ENCODE results near the gene MYO5A. TPM values are rescaled to one million over a fixed set of nuclear protein-coding genes. Genes with fewer than 3 reads are reported as not detected.

MYO5A gene
- total and polyA plus RNA-seq, 9 of the 15 experiments (the other 6 are each of a cell fraction or from before 2014, with no cell fraction given): 0.03 to 0.82 (median 0.40) TPM

DNA sequence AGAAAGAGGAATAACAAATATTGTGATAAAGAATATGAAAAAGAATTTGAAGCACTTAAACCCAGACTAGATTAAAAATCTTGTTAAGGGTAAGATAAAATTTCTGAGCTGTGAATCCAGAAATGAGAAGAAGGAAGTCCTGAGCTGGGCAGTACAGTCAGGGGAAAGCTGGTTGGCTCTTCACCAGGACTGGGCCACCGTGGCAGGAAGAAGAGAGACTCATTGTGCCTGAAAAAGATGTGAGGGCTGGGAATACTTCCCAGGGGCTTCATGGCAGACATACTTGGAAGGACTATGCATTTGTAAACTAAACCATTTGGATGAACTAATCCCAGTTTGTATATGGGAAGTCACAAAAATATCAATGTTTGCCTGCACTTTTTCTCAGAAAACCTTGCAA is 204.6 kb downstream of the MYO5A start (continued):
- TF ChIP-seq, protein P1, sequence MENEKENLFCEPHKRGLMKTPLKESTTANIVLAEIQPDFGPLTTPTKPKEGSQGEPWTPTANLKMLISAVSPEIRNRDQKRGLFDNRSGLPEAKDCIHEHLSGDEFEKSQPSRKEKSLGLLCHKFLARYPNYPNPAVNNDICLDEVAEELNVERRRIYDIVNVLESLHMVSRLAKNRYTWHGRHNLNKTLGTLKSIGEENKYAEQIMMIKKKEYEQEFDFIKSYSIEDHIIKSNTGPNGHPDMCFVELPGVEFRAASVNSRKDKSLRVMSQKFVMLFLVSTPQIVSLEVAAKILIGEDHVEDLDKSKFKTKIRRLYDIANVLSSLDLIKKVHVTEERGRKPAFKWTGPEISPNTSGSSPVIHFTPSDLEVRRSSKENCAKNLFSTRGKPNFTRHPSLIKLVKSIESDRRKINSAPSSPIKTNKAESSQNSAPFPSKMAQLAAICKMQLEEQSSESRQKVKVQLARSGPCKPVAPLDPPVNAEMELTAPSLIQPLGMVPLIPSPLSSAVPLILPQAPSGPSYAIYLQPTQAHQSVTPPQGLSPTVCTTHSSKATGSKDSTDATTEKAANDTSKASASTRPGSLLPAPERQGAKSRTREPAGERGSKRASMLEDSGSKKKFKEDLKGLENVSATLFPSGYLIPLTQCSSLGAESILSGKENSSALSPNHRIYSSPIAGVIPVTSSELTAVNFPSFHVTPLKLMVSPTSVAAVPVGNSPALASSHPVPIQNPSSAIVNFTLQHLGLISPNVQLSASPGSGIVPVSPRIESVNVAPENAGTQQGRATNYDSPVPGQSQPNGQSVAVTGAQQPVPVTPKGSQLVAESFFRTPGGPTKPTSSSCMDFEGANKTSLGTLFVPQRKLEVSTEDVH (IDR thresholded peaks at IDR 0.05; ENCODE audit: low read depth, partially characterized antibody): no peak
- no peak for TF ChIP-seq JUND (IDR thresholded peaks at IDR 0.05; ENCODE audit: borderline replicate concordance, low read depth, low read length)
- no peak for TF ChIP-seq JUND (tag; IDR thresholded peaks at IDR 0.05; ENCODE audit: borderline replicate concordance, low read depth, low read length)
- no peak for TF ChIP-seq ZNF696 (CRISPR knock-in tag; conservative IDR thresholded peaks at IDR 0.05)
- TF ChIP-seq CCNT2 (IDR thresholded peaks at IDR 0.05; ENCODE audit: borderline replicate concordance, extremely low read depth, insufficient read length, low read depth, low read length): no peak
- TF ChIP-seq CBFA2T3 (IDR thresholded peaks at IDR 0.05): no peak

DNA sequence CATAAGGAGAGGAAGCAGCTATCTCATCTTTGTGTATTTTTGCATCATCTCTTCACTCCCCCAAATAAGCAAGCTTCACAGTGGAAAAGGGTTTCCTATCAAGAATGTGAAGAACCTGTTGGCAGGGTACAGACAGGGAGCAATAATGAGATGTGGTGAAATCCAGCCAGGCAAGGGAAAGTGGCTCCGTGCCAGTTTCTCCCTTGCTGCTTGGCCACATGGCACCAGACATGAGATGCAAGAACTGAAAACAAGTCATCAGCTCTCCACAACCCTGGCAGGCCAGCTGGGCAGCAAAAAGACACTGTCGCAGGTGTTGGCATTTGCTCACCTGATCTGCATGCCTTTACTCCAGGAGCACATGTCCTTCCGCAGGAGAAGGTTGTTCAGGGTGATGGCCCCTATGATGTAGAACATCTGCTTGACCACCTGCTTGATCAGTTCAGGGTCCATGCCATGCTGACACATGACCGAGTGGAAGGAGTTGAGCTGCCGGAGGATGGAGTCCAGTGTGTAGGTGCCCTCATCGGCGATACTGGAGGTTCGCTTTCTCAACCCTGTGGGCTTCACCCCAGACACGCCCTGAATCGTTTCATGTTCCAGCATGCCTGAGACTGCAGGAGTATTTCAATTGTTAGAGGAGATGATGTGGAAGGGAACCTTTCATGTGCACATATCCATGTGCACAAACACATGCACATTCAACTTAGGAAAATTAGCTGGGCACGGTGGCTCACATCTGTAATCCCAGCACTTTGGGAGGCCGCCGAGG is 209.8 kb downstream of the MYO5A start:
- FAIRE-seq: no peak
- H3K27me3 ChIP-seq (ENCODE audit: control insufficient read depth in 2 of 2, insufficient read depth in 2 of 2, low read length in 2 of 2): peaks cover 5 to 20% of the 10 kb centered on the region in 2 experiments; a peak in 3 of 5 replicates
- H3K9me3 ChIP-seq (replicated peaks; ENCODE audit: control insufficient read depth, insufficient read depth, low read depth, low read length): no peaks in the 10 kb centered on the region
- no peaks in the 10 kb centered on the region for H3K9me1 ChIP-seq (ENCODE audit: control insufficient read depth, insufficient read depth, low read length)
- H4K20me1 ChIP-seq (replicated peaks; ENCODE audit: control insufficient read depth, insufficient read depth, low read length): no peaks in the 10 kb centered on the region
- no peaks in the 10 kb centered on the region for H3K36me3 ChIP-seq (ENCODE audit: control insufficient read depth, insufficient read depth, low read length)
- H3K4me3 ChIP-seq: no peak overlapping the region
- ChIA-PET POLR2A (interaction anchor here (0.7 kb wide), 1 partner anchor 9 kb away, joined by 3 read pairs; no protein-coding TSS in a partner anchor), CTCF (ENCODE audit: low intra/inter-chr PET ratio) (no interaction called here)
- H3K79me2 ChIP-seq (ENCODE audit: control insufficient read depth, insufficient read depth, low read length): no peaks in the 10 kb centered on the region
- H3K4me2 ChIP-seq (ENCODE audit: insufficient read depth, low read length): no peak overlapping the region
- under 1% methylated on average over 13 of the region's 13 CpGs for WGBS (ENCODE audit: insufficient coverage, low coverage, missing lambda C conversion rate)
- in situ Hi-C loops (cut with MboI): no loop called here
- no peak for DNase-seq (ENCODE audit: extremely low read depth in 1 of 4, low spot score in 3 of 4)
- H2AFZ ChIP-seq (ENCODE audit: low read depth, low read length): no peak overlapping the region
- ATAC-seq: no peak
- H3K4me1 ChIP-seq (replicated peaks in 1 of 2; ENCODE audit: control insufficient read depth in 2 of 2, insufficient read depth in 2 of 2, low read length in 2 of 2): no peaks in the 10 kb centered on the region
- H3K27ac ChIP-seq (ENCODE audit: extremely low read depth, low read depth, low read length): no peak overlapping the region
- BruUV-seq (replicated peaks): no TSS peak
- no peak overlapping the region for H3K9ac ChIP-seq (ENCODE audit: insufficient read depth in 1 of 2, low read depth in 2 of 2, low read length in 2 of 2)
- intact Hi-C loops (cut with micrococcal nuclease): no loop called here
- TF ChIP-seq NEUROD1 (IDR thresholded peaks at IDR 0.05; ENCODE audit: borderline replicate concordance, low read depth, low read length, partially characterized antibody): no peak
- TF ChIP-seq KDM1A (IDR thresholded peaks at IDR 0.05): no peak
- no peak for TF ChIP-seq RCOR1 (IDR thresholded peaks at IDR 0.05; ENCODE audit: borderline replicate concordance in 1 of 2, low read depth in 2 of 2, low read length in 2 of 2)
- TF ChIP-seq, protein P2, sequence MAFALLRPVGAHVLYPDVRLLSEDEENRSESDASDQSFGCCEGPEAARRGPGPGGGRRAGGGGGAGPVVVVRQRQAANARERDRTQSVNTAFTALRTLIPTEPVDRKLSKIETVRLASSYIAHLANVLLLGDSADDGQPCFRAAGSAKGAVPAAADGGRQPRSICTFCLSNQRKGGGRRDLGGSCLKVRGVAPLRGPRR (CRISPR knock-in tag; IDR thresholded peaks at IDR 0.05): no peak
- TF ChIP-seq, protein P3, sequence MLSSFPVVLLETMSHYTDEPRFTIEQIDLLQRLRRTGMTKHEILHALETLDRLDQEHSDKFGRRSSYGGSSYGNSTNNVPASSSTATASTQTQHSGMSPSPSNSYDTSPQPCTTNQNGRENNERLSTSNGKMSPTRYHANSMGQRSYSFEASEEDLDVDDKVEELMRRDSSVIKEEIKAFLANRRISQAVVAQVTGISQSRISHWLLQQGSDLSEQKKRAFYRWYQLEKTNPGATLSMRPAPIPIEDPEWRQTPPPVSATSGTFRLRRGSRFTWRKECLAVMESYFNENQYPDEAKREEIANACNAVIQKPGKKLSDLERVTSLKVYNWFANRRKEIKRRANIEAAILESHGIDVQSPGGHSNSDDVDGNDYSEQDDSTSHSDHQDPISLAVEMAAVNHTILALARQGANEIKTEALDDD (IDR thresholded peaks at IDR 0.05): no peak

All from K562 (cell line).